BE2C (cell line): ENCODE data around the gene ITGB6.

ENCODE experiments used
- DNase-seq: peaks from one replicate; pipeline ENCODE4 v3.0.0-alpha.2; 2020
- H3K27me3 ChIP-seq: fragments of 250-450 bp; sonication (Bioruptor Pico); 2 replicates; pipeline ENCODE4 v1.5.1; 2020; ENCODE audit warnings: mild to moderate bottlenecking
- H3K36me3 ChIP-seq: fragments of 250-450 bp; sonication (Bioruptor Pico); 2 replicates; pipeline ENCODE4 v1.5.1; 2020; ENCODE audit warnings: mild to moderate bottlenecking
- H3K4me1 ChIP-seq: fragments of 250-450 bp; sonication (Bioruptor Pico); 2 replicates; pipeline ENCODE4 v1.5.1; 2020
- H3K4me3 ChIP-seq: 2 replicates; pipeline ENCODE4 v1.5.1; 2011; ENCODE audit warnings: low read depth, low read length
- H3K9me3 ChIP-seq: fragments of 250-450 bp; sonication (Bioruptor Pico); 2 replicates; pipeline ENCODE4 v1.5.1; 2020
- CTCF ChIP-seq: IDR thresholded peaks from 2 replicates; pipeline ENCODE4 v1.5.1; 2012; ENCODE audit warnings: mild to moderate bottlenecking, low read depth, low read length

Gene ITGB6

DNA sequence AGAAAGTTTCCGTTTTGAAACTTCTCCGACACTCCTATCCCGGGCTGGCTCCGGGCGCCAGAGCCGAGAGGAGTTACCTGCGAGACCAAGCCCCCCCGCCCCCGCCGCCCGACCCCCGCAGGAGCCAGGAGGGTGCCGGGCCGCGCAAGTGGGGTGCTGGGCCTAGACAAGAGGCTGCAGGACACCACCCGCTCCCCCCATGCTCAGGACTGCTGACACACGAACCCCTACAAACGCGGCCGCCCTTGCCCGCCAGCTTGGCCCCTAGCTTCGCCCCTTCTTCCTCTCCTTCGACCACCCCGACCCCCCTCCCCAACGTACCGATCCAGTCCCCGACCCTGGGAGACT is 138.2 kb downstream of the ITGB6 start:
- H3K4me3 ChIP-seq: no peak overlapping the region
- H3K9me3 ChIP-seq: no peaks in the 10 kb centered on the region
- TF ChIP-seq CTCF: no peak
- no peaks in the 10 kb centered on the region for H3K4me1 ChIP-seq
- no peaks in the 10 kb centered on the region for H3K27me3 ChIP-seq
- no peak for DNase-seq
- H3K36me3 ChIP-seq: no peaks in the 10 kb centered on the region

DNA sequence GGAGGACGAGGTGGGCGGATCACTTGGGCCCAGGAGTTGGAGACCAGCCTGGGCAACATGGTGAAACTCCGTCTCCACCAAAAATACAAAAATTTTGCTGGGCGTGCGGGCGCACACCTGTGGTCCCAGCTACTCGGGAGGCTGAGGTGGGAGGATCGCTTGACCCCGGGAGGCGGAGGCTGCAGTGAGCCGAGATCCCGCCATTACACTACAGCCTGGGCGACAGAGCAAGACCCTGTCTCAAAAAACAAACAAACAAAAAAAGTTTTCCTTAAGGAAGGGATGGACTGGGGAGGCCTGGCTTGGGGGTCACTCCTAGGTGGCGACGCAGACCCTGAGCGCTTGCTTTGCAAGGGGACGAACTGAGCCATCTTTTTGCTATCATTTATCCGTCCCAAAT is 138.5 kb downstream of the ITGB6 start:
- Histone ChIP-seq H3K36me3 (no peaks in the 10 kb centered on the region), H3K4me3 (no peak overlapping the region)
- no peak for DNase-seq

DNA sequence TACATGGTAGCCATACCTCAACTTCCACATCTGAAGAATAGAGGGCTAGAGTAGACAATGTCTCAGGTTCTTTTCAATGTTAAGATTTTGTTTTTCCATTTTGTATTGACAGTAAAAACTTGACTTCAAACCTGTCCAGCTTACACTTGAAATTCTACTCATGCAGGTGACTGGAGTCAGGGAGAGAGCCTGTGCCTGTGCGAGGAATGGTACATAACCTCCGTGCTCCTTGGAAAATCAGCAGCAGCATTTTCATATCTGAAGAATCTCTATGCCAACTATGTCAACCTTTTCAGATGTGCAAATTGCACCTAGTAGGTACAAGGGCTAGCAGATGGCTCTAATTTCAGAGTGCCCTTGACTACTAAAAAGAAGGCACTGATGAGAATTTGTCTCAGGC is 139.8 kb downstream of the ITGB6 start:
- H3K9me3 ChIP-seq: no peaks in the 10 kb centered on the region
- no peak for DNase-seq
- TF ChIP-seq CTCF: no peak
- no peaks in the 10 kb centered on the region for H3K4me1 ChIP-seq
- no peaks in the 10 kb centered on the region for H3K27me3 ChIP-seq
- H3K36me3 ChIP-seq: no peaks in the 10 kb centered on the region
- H3K4me3 ChIP-seq: no peak overlapping the region

More for the DNA sequence above, 138.5 kb downstream of the ITGB6 start:
- TF ChIP-seq CTCF: no peak
- no peaks in the 10 kb centered on the region for H3K27me3 ChIP-seq
- H3K9me3 ChIP-seq: no peaks in the 10 kb centered on the region
- H3K4me1 ChIP-seq: no peaks in the 10 kb centered on the region

DNA sequence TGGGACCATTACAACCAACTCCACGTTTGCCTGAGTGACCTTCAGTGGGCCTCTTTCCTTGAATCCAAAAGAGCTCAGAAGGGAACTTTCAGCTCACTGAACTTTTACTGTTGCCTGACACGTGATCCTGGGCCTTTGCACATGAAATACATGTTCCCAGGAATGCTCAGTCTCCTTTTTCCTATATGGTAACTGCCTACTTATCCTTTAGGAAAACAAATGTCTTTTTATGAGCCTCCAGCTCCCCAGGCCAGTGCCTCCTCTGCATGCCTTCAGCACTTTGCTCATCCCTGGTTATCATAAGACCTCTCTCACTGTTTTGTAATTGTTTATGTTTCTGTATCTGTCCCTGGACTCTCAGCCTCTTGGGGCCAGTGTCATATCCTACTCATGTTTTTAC is 142.7 kb downstream of the ITGB6 start:
- H3K4me1 ChIP-seq: no peaks in the 10 kb centered on the region

DNA sequence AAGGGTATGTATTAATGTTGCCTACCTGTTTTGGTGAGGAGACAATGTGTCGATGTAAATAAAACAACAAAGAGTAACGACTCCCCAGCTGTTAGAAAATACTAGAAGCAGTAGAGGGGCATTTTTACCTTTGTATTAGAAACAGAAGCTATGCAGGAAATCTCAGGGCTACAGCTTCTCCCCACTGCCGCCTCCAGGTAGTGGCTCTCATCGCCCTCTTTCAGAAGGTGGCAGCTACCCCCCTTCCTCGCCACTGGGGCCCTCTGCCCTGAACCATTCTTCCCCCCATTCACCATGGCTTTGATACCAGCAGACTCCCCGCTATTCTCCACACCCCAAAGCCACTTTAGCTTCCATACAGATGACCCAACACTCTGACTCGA is 144.4 kb downstream of the ITGB6 start:
- no peak for DNase-seq
- H3K4me3 ChIP-seq: no peak overlapping the region
- no peak for TF ChIP-seq CTCF
- no peaks in the 10 kb centered on the region for H3K4me1 ChIP-seq
- H3K27me3 ChIP-seq: no peaks in the 10 kb centered on the region
- no peaks in the 10 kb centered on the region for H3K9me3 ChIP-seq
- H3K36me3 ChIP-seq: no peaks in the 10 kb centered on the region

More for the DNA sequence above, 142.7 kb downstream of the ITGB6 start:
- TF ChIP-seq CTCF: no peak
- Histone ChIP-seq H3K4me3 (no peak overlapping the region), H3K36me3 (no peaks in the 10 kb centered on the region), H3K27me3 (no peaks in the 10 kb centered on the region), H3K9me3 (no peaks in the 10 kb centered on the region)
- no peak for DNase-seq

DNA sequence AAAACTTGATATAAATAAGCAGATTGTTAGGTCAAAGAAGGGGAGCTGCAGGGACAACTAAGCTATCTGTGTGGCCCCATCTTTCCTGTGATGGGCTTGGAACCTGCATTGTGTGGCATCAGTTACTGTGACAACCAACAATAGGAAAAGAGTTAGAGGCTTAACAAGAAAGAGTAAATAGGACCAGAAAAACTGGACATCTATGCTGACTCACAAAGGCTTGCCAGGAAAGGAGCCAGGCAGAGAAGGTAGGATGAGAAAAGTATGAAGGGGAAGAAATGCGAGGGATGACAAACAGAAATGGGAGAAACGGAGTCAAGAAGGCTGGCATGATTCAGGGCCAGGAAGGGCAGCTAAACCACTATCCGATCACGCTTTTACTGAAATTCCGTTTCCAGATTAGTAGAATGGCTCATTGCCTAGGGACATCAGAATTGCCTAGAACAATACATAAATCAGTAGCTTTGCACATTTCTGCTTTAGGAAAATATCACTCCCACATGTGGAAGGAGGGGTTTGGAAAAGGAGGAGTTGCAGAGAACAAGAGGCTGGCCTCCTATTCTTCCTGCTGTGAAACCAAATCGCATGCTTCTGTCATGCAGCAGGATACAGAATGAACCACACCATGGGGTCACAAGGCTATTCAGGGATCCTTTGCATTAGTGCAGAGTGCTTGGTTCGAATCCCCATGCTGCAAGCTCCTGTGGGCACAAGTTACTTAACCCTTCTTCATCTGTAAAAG is 144.9 kb downstream of the ITGB6 start:
- Histone ChIP-seq H3K4me3 (no peak overlapping the region), H3K4me1 (no peaks in the 10 kb centered on the region), H3K36me3 (no peaks in the 10 kb centered on the region), H3K9me3 (no peaks in the 10 kb centered on the region), H3K27me3 (no peaks in the 10 kb centered on the region)
- TF ChIP-seq CTCF: no peak
- no peak for DNase-seq
